HepG2 (cell line): ENCODE measurements around the gene PTK7. TPM values are rescaled to one million over a fixed set of nuclear protein-coding genes. Genes with fewer than 3 reads are reported as not detected.

Experiments used
- ELF1 ChIP-seq: sonication (generic); formaldehyde crosslinking; IDR thresholded peaks from 2 replicates; pipeline ENCODE4 v1.4.0; 2020; ENCODE audit warnings: missing genetic modification reagents
- GTF2F1 ChIP-seq: fragments of 150-350 bp; IDR thresholded peaks from 2 replicates; pipeline ENCODE4 v1.6.1; 2014; ENCODE audit warnings: low read length
- JUN ChIP-seq: sonication (generic); formaldehyde crosslinking; IDR thresholded peaks from 2 replicates; pipeline ENCODE4 v1.4.0; 2020; ENCODE audit warnings: mild to moderate bottlenecking, missing genetic modification reagents
- KDM3A ChIP-seq: IDR thresholded peaks from 2 replicates; pipeline ENCODE4 v1.6.1; 2018; ENCODE audit warnings: low read depth, missing compliant biosample characterization
- MIER3 ChIP-seq: IDR thresholded peaks from 2 replicates; pipeline ENCODE4 v1.6.1; 2016; ENCODE audit warnings: missing compliant biosample characterization, borderline replicate concordance
- POLR2A ChIP-seq, 2 experiments: IDR thresholded peaks; 2 replicates each; pipeline ENCODE4 v1.6.1; 2011; ENCODE audit warnings: low read depth in 2 of 2, low read length in 2 of 2, mild to moderate bottlenecking in 1 of 2, moderate library complexity in 1 of 2; ENCODE audit not compliant: insufficient read depth in 1 of 2
- RNF219 ChIP-seq: sonication (generic); formaldehyde crosslinking; IDR thresholded peaks from 2 replicates; pipeline ENCODE4 v1.5.0; 2020; ENCODE audit warnings: mild to moderate bottlenecking, missing genetic modification reagents
- SRSF4 ChIP-seq: fragments of 200-400 bp; formaldehyde crosslinking; IDR thresholded peaks from one replicate; pipeline ENCODE4 v1.6.1; 2018; ENCODE audit warnings: mild to moderate bottlenecking, low read depth, low read length, moderate library complexity; ENCODE audit not compliant: poor library complexity, severe bottlenecking
- ZBTB10 ChIP-seq: sonication (generic); formaldehyde crosslinking; IDR thresholded peaks from 2 replicates; pipeline ENCODE4 v1.4.0; 2020; ENCODE audit warnings: missing genetic modification reagents, borderline replicate concordance
- ZBTB43 ChIP-seq: sonication (generic); formaldehyde crosslinking; conservative IDR thresholded peaks from 2 replicates; pipeline ENCODE4 v1.4.0; 2020; ENCODE audit warnings: missing genetic modification reagents
- ZNF318 ChIP-seq: sonication (generic); formaldehyde crosslinking; IDR thresholded peaks from 2 replicates; pipeline ENCODE4 v1.4.0; 2020; ENCODE audit warnings: mild to moderate bottlenecking, missing genetic modification reagents
- ZNF430 ChIP-seq: sonication (generic); formaldehyde crosslinking; IDR thresholded peaks from 2 replicates; pipeline ENCODE4 v1.9.0; 2021; ENCODE audit warnings: mild to moderate bottlenecking, missing genetic modification reagents
- ZNF740 ChIP-seq: sonication (generic); formaldehyde crosslinking; IDR thresholded peaks from 2 replicates; pipeline ENCODE4 v1.4.0; 2020; ENCODE audit warnings: missing genetic modification reagents
- polyA plus RNA-seq, 8 experiments: library from polyadenylated mRNA; depleted of rRNA in 3 of 8; stranded (reverse) in 7 of 8; unstranded in 1 of 8; fragments of >200 nt; fragmentation: Illumina TruSeq in 4 of 8; extraction: Trizol in 4 of 8; gene quantifications; 2 replicates each; pipeline versions ENCODE4 v1.2.1 to v1.2.3, GENCODE V29; 2011 to 2016; ENCODE audit warnings: low read depth in 4 of 8, missing spikeins in 1 of 8, mixed read lengths in 1 of 8; ENCODE audit not compliant: insufficient read depth in 1 of 8
- total RNA-seq, 5 experiments: library from RNA; depleted of rRNA; stranded (reverse); fragments of >200 nt; fragmentation: Illumina TruSeq; extraction: Trizol; gene quantifications; 2 replicates each; pipeline ENCODE4 v1.2.3, GENCODE V29; 2016; ENCODE audit warnings: low read depth in 1 of 5

PTK7 gene
- total and polyA plus RNA-seq, 2 of the 13 experiments (the other 11 are each of a cell fraction or from before 2014, with no cell fraction given): 98.5 to 99.8 TPM

- TF ChIP-seq MIER3 (CRISPR knock-in tag) (peak; percentile 64; the same call in 1 of the 2 replicates), GTF2F1 (no peak), ZNF318 (CRISPR knock-in tag) (no peak), ZBTB43 (no peak), ZNF430 (peak; percentile 72; the same call in 1 of the 2 replicates), ZNF740 (CRISPR knock-in tag) (no peak), SRSF4 (no peak), ELF1 (CRISPR knock-in tag) (peak; percentile 96), ZBTB10 (CRISPR knock-in tag) (no peak), JUN (CRISPR knock-in tag) (no peak), KDM3A (peak; percentile 79), RNF219 (CRISPR knock-in tag) (no peak), POLR2A (IDR thresholded peaks at IDR 0.05; ENCODE audit: insufficient read depth in 1 of 2, low read depth in 2 of 2, low read length in 2 of 2) (peak in 1 of 2 experiments; percentile 60; a peak in 1 of 4 replicates)
These were observed 98.4 kb downstream of the PTK7 start (continued) for GRCh38 chr6:43174263-43175112.
